ENCODE results near the gene CEBPE. TPM values are rescaled to one million over a fixed set of nuclear protein-coding genes. Genes with fewer than 3 reads are reported as not detected.

The CEBPE gene
- polyA plus RNA-seq, 1 donor from 2014 or later, result not detected

GRCh38 chr14:23115918-23116317 lies 3.1 kb downstream of the CEBPE start:
- no peak for TF ChIP-seq EP300 (conservative IDR thresholded peaks at IDR 0.05; ENCODE audit: poor library complexity, severe bottlenecking)
- TF ChIP-seq CTCF (IDR thresholded peaks at IDR 0.05; ENCODE audit: poor library complexity, severe bottlenecking), result no peak
- TF ChIP-seq EZH2 (IDR thresholded peaks at IDR 0.05; ENCODE audit: borderline replicate concordance, insufficient read depth, low read length, poor library complexity, severe bottlenecking), result no peak
- no peak for TF ChIP-seq RAD21 (conservative IDR thresholded peaks at IDR 0.05)
- TF ChIP-seq TAF1 (IDR thresholded peaks at IDR 0.05; ENCODE audit: low read depth), result no peak
- no peak for TF ChIP-seq MXI1 (conservative IDR thresholded peaks at IDR 0.05; ENCODE audit: poor library complexity, severe bottlenecking)
- no peak for TF ChIP-seq SMC3 (conservative IDR thresholded peaks at IDR 0.05; ENCODE audit: poor library complexity)
- TF ChIP-seq REST (IDR thresholded peaks at IDR 0.05; ENCODE audit: borderline replicate concordance), result no peak
- no peak for TF ChIP-seq POLR2AphosphoS5 (IDR thresholded peaks at IDR 0.05)
- H3K4me2 ChIP-seq (ENCODE audit: low read length), result no peak overlapping the region
- no peak overlapping the region for H3K9ac ChIP-seq (ENCODE audit: low read length)
- no peaks in the 10 kb centered on the region for H3K36me3 ChIP-seq (ENCODE audit: insufficient read depth, low read length)
- H3K27ac ChIP-seq (ENCODE audit: low read length), result no peak overlapping the region
- no peak overlapping the region for H3K4me3 ChIP-seq (ENCODE audit: low read length)
- H3K9me2 ChIP-seq (ENCODE audit: insufficient read depth, low read length), result no peaks in the 10 kb centered on the region
- no peaks in the 10 kb centered on the region for H3K79me2 ChIP-seq (replicated peaks; ENCODE audit: insufficient read depth, low read length)
- H4K20me1 ChIP-seq (ENCODE audit: insufficient read depth), result no peaks in the 10 kb centered on the region
- no peak overlapping the region for H2AFZ ChIP-seq (ENCODE audit: low read depth, low read length)
- H3K27me3 ChIP-seq (ENCODE audit: insufficient read depth, low read depth, low read length), result no peaks in the 10 kb centered on the region
- H3F3A ChIP-seq (ENCODE audit: insufficient read depth, low read length, poor library complexity, severe bottlenecking), result no peaks in the 10 kb centered on the region
- H3K9me3 ChIP-seq (ENCODE audit: low read length), result no peaks in the 10 kb centered on the region

- no peak overlapping the region for H3K27ac ChIP-seq (ENCODE audit: low read length)
- H3K4me3 ChIP-seq (ENCODE audit: low read length), result no peak overlapping the region
- no peaks in the 10 kb centered on the region for H4K20me1 ChIP-seq (ENCODE audit: insufficient read depth)
- TF ChIP-seq EZH2 (IDR thresholded peaks at IDR 0.05; ENCODE audit: borderline replicate concordance, insufficient read depth, low read length, poor library complexity, severe bottlenecking), result no peak
- no peak for TF ChIP-seq REST (IDR thresholded peaks at IDR 0.05; ENCODE audit: borderline replicate concordance)
- no peak for TF ChIP-seq EP300 (conservative IDR thresholded peaks at IDR 0.05; ENCODE audit: poor library complexity, severe bottlenecking)
- TF ChIP-seq MXI1 (conservative IDR thresholded peaks at IDR 0.05; ENCODE audit: poor library complexity, severe bottlenecking), result no peak
- TF ChIP-seq RAD21 (conservative IDR thresholded peaks at IDR 0.05), result no peak
- no peak for TF ChIP-seq CTCF (IDR thresholded peaks at IDR 0.05; ENCODE audit: poor library complexity, severe bottlenecking)
- no peak for TF ChIP-seq POLR2AphosphoS5 (IDR thresholded peaks at IDR 0.05)
- no peak for TF ChIP-seq TAF1 (IDR thresholded peaks at IDR 0.05; ENCODE audit: low read depth)
- no peak for TF ChIP-seq SMC3 (conservative IDR thresholded peaks at IDR 0.05; ENCODE audit: poor library complexity)
- no peaks in the 10 kb centered on the region for H3F3A ChIP-seq (ENCODE audit: insufficient read depth, low read length, poor library complexity, severe bottlenecking)
- H2AFZ ChIP-seq (ENCODE audit: low read depth, low read length), result no peak overlapping the region
- H3K9me3 ChIP-seq (ENCODE audit: low read length), result no peaks in the 10 kb centered on the region
- no peaks in the 10 kb centered on the region for H3K27me3 ChIP-seq (ENCODE audit: insufficient read depth, low read depth, low read length)
- no peaks in the 10 kb centered on the region for H3K9me2 ChIP-seq (ENCODE audit: insufficient read depth, low read length)
- H3K79me2 ChIP-seq (replicated peaks; ENCODE audit: insufficient read depth, low read length), result no peaks in the 10 kb centered on the region
- no peaks in the 10 kb centered on the region for H3K36me3 ChIP-seq (ENCODE audit: insufficient read depth, low read length)
- no peak overlapping the region for H3K9ac ChIP-seq (ENCODE audit: low read length)
- H3K4me2 ChIP-seq (ENCODE audit: low read length), result no peak overlapping the region
These were observed 3.9 kb downstream of the CEBPE start for GRCh38 chr14:23115039-23115731.
